PC-3 (cell line): Measurements from ENCODE around the gene SMG6.

Source experiments
- EZH2 ChIP-seq: fragments of 300-600 bp; sonication (generic); IDR thresholded peaks from one replicate; pipeline ENCODE4 v1.6.1; 2017; ENCODE audit warnings: antibody characterized with exemption, mild to moderate bottlenecking, low read length; ENCODE audit not compliant: unreplicated experiment
- EZH2phosphoT487 ChIP-seq: fragments of 300-600 bp; sonication (generic); IDR thresholded peaks from 2 replicates; pipeline ENCODE4 v1.6.1; 2018; ENCODE audit warnings: mild to moderate bottlenecking, antibody characterized with exemption, low read length, borderline replicate concordance
- TF ChIP-seq, protein P1 (sequence below): fragments of 300-600 bp; sonication (generic); conservative IDR thresholded peaks from 2 replicates; pipeline ENCODE4 v1.5.1; 2017; ENCODE audit warnings: antibody characterized with exemption, low read depth, mild to moderate bottlenecking, low read length

DNA sequence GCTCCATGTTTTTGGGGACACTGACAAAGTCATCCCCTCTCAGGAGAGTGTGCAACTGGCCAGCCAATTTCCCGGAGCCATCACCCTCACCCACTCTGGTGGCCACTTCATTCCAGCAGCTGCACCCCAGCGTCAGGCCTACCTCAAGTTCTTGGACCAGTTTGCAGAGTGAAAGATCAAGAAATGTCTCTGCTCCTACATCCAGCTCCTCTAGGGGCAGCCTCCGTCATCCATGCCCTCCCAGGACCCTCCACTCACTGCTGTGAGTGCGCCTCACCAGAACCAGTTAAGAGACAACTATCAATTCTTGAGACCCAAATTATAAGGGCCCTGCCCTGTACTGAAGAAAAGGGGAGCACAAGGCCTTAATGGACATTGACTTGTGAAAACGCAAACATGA lies 260.7 kb downstream of the SMG6 start:
- TF ChIP-seq, protein P1, sequence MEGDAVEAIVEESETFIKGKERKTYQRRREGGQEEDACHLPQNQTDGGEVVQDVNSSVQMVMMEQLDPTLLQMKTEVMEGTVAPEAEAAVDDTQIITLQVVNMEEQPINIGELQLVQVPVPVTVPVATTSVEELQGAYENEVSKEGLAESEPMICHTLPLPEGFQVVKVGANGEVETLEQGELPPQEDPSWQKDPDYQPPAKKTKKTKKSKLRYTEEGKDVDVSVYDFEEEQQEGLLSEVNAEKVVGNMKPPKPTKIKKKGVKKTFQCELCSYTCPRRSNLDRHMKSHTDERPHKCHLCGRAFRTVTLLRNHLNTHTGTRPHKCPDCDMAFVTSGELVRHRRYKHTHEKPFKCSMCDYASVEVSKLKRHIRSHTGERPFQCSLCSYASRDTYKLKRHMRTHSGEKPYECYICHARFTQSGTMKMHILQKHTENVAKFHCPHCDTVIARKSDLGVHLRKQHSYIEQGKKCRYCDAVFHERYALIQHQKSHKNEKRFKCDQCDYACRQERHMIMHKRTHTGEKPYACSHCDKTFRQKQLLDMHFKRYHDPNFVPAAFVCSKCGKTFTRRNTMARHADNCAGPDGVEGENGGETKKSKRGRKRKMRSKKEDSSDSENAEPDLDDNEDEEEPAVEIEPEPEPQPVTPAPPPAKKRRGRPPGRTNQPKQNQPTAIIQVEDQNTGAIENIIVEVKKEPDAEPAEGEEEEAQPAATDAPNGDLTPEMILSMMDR: no peak
- TF ChIP-seq EZH2 (no peak), EZH2phosphoT487 (no peak)
